Measurements from ENCODE around the gene LZTFL1. TPM values are rescaled to one million over a fixed set of nuclear protein-coding genes. Genes with fewer than 3 reads are reported as not detected.

LZTFL1 gene
- total and polyA plus RNA-seq, 4 donors = 3.4 to 11.8 (median 5.7) TPM

- WGBS = 91% methylated on average over 3 of the region's 3 CpGs
- Histone ChIP-seq H3K4me3 (ENCODE audit: low read depth in 1 of 3, low read length in 3 of 3) (no peak overlapping the region), H3K27me3 (ENCODE audit: control insufficient read depth in 4 of 4, insufficient read depth in 4 of 4, low read length in 3 of 4) (no peaks in the 10 kb centered on the region), H3K9ac (ENCODE audit: low read depth in 1 of 2, low read length in 2 of 2) (no peak overlapping the region), H3K36me3 (ENCODE audit: control insufficient read depth in 4 of 4, insufficient read depth in 3 of 4, low read depth in 1 of 4, low read length in 3 of 4) (no peaks in the 10 kb centered on the region), H3K4me1 (ENCODE audit: control insufficient read depth in 4 of 4, insufficient read depth in 4 of 4, low read length in 3 of 4) (no peaks in the 10 kb centered on the region), H3K27ac (ENCODE audit: low read depth in 1 of 2, low read length in 2 of 2) (no peak overlapping the region), H3K9me3 (ENCODE audit: control insufficient read depth in 4 of 4, low read length in 3 of 4) (no peaks in the 10 kb centered on the region)
- no peak for DNase-seq (ENCODE audit: low spot score)
- TF ChIP-seq, protein P1, sequence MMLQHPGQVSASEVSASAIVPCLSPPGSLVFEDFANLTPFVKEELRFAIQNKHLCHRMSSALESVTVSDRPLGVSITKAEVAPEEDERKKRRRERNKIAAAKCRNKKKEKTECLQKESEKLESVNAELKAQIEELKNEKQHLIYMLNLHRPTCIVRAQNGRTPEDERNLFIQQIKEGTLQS (IDR thresholded peaks at IDR 0.05) = no peak
Observed at GRCh38 chr3:45880725-45881077, 38.8 kb upstream of the LZTFL1 start.

- H3K27ac ChIP-seq (ENCODE audit: low read depth in 1 of 2, low read length in 2 of 2) = no peak overlapping the region
- H3K9me3 ChIP-seq (ENCODE audit: control insufficient read depth in 4 of 4, low read length in 3 of 4) = no peaks in the 10 kb centered on the region
- H3K27me3 ChIP-seq (ENCODE audit: control insufficient read depth in 4 of 4, insufficient read depth in 4 of 4, low read length in 3 of 4) = no peaks in the 10 kb centered on the region
- DNase-seq (ENCODE audit: low spot score) = no peak
- H3K36me3 ChIP-seq (ENCODE audit: control insufficient read depth in 4 of 4, insufficient read depth in 3 of 4, low read depth in 1 of 4, low read length in 3 of 4) = no peaks in the 10 kb centered on the region
- 95% methylated on average over 2 of the region's 2 CpGs for WGBS
- no peaks in the 10 kb centered on the region for H3K4me1 ChIP-seq (ENCODE audit: control insufficient read depth in 4 of 4, insufficient read depth in 4 of 4, low read length in 3 of 4)
- no peak overlapping the region for H3K4me3 ChIP-seq (ENCODE audit: low read depth in 1 of 3, low read length in 3 of 3)
- no peak overlapping the region for H3K9ac ChIP-seq (ENCODE audit: low read depth in 1 of 2, low read length in 2 of 2)
- TF ChIP-seq FOXA2 (IDR thresholded peaks at IDR 0.05) (no peak), CTCF (IDR thresholded peaks at IDR 0.05; ENCODE audit: low read depth, low read length, missing input control) (no peak), RAD21 (IDR thresholded peaks at IDR 0.05) (no peak), REST (IDR thresholded peaks at IDR 0.05) (no peak), HNF4G (IDR thresholded peaks at IDR 0.05) (no peak), NR2F2 (IDR thresholded peaks at IDR 0.05) (no peak), JUND (IDR thresholded peaks at IDR 0.05) (no peak), HNF4A (conservative IDR thresholded peaks at IDR 0.05) (no peak), MAX (IDR thresholded peaks at IDR 0.05) (no peak), YY1 (IDR thresholded peaks at IDR 0.05) (no peak), SP1 (IDR thresholded peaks at IDR 0.05) (no peak), GABPA (IDR thresholded peaks at IDR 0.05 in 1 of 2, conservative IDR thresholded peaks at IDR 0.05 in 1 of 2) (no peak), RXRA (IDR thresholded peaks at IDR 0.05) (no peak), FOXA1 (IDR thresholded peaks at IDR 0.05) (no peak)
- TF ChIP-seq, protein P1 (IDR thresholded peaks at IDR 0.05) = no peak
Observed at GRCh38 chr3:45878124-45878523, 36.2 kb upstream of the LZTFL1 start.
